ENCODE measurements around the gene MRPL17.
"Not testable (repeated sequence)": the region's sequence is repeated elsewhere in the genome, so short reads cannot be mapped to it uniquely, and the experiment has no call there.

DNA sequence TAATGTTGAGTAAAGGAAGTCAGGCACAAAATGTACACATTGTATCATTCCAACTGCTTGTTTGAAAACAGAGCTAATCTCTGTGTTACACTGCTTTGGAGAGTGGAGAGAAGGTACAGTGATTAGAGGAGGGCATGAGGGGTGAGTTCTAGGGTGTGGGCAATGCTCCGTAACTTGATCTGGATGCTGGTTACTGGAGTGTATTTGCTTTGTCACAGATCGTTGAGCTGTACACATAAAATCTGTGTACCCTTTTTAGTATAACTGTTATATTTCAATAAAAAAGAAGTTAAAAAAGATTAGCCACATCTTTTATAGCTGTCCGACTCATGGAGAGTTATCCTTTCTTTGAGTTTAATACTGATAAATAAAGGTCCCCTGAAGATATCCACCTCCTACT is 18.8 kb upstream of the MRPL17 start:
- TF ChIP-seq POLR2AphosphoS5, POLR2A, TAF1, SPI1, POU2F2 (IDR thresholded peaks at IDR 0.05; ENCODE audit: low read depth, low read length): not testable (repeated sequence)
